HG03280 (cell line): ENCODE results near the gene REEP1.

ENCODE experiments used
- ATAC-seq: cut with Tn5 transposase; IDR thresholded peaks from one replicate; pipeline ENCODE4 v1.9.1; 2021; ENCODE audit warnings: mild to moderate bottlenecking, moderate library complexity; ENCODE audit not compliant: unreplicated experiment

REEP1 gene

DNA sequence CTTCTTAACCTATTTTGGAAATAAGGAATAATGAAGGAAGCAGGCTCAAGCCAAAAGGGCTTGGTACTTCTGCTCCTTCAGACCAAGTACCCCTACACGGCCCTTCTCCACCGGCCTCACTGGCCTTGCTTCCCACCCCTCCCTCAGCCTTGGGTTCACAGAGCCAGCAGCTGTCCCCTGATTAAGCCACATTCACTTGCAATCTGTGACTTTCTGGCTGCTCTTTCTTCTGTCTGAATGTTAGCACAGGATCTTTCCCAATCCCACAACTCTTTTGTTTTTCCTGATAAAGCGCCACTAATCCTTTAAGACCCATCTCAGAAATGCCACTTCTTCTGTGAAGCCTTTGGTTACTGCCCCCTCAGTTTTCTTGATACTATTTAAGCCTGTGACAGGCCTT lies 52.4 kb downstream of the REEP1 start:
- ATAC-seq = no peak

DNA sequence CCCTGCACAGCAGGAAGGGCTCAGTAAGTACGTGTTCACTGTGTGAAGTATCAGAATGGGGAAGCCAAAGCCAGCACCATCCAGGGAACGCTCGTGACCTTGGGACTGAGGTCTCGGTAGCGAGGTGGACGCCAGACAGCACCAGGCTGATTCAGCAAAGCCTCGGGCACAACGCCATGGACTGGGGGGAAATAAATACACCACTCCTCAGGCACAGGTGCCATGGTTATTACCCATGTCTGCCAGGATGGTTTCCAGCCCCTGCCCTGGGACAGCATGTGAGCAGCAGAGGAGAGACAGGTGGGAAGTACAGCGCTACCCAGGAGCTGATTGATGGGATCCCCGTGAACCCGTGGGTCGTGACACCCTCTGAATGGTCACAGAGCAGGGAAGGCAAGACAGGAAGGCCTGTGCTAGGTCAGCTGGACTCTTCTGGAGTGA lies 53.0 kb downstream of the REEP1 start:
- no peak for ATAC-seq

DNA sequence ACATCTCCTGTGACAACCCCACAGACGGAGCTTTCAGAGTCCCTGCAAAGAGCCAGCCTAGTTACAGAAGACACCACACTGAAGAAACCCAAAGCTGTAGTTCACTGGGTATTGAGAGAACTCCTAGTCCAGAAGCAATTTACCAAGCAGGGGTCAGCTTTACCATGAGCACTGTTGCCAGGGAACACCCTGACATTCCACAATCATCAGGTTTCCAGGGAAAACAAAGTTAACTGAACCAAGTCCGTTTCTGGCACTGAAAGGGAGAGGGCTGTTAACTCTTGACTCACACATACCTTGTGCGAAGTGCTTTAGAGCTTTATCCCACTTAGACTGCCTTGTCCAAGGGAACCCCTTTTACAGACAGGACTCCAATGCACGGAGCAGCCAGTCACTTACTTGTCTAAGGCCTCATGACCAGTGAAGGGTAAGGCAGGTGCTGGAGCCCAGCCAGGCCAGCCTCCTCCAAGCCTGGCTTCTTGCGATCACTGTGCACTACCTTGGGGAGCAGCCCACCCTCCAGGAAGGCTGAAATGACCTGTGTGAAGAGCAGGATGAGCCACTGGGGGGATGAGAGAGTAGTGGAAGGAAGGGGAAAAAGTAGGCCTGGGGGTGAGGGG lies 53.9 kb downstream of the REEP1 start:
- ATAC-seq = no peak

DNA sequence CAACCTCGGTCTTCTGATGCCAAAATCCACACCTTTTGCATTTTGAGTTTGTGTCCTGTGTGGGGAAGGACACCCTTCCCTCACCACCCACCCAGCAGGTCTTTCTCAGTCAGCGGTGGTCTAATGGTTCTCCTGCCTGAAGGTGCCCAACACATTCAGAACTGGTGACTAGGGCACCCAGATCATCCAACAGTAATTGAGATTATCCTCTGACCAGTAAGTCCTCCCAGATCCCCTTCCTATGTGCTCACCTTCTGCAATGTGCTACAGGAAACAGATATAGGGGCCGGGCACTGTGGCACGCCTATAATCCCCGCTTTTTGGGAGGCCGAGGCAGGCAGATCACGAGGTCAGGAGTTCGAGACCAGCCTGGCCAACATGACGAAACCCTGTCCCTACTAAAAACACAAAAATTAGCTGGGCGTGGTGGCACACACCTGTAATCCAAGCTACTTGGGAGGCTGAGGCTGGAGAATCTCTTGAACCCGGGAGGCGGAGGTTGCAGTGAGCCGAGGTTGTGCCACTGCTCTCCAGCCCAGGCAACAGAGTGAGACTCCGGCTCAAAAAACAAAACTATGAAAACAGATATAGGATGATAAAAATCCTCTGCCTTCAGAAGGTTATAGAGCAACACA lies 56.2 kb downstream of the REEP1 start:
- ATAC-seq = no peak

DNA sequence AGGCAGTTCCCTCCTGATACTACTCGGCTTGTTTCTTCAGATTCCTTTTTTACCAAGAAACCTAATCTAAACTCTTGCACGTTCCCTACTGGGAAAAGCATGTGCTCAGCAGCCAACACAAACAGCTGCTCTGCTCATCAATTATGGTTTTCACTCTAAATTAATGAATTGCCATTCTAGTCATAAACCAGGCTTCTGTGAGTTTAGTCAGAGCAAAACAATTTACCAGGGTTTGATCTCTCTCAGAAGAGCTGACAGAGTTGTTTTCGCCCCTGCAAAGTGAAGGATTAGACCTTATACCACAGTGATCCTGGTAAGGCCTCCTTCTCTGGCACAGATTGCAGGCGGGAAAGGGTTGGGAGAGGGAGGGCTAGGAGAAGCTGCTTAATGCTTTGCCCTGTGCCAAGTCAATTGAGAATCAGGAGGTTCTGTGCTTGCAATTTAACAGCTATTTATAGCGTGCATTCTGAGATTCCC lies 57.2 kb downstream of the REEP1 start:
- ATAC-seq = no peak

DNA sequence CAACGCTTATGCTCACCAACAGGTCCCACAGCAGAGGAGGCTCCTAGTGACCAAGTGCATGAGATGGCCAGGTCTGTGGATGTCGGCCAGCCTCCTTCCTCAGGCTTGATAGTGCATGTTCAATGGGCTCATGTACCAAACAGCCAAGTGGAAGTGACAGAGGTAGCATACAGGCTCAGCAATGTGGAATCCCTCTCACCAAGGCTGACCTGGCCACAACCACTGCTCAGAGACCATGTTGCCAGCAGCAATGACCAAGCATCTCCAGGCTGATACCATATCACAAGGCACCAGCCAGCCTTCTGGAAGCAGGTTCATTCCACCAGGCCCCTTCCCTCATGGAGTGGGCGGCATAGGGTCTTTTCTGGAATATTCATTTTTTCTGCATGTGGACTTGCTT lies 61.5 kb downstream of the REEP1 start:
- no peak for ATAC-seq

DNA sequence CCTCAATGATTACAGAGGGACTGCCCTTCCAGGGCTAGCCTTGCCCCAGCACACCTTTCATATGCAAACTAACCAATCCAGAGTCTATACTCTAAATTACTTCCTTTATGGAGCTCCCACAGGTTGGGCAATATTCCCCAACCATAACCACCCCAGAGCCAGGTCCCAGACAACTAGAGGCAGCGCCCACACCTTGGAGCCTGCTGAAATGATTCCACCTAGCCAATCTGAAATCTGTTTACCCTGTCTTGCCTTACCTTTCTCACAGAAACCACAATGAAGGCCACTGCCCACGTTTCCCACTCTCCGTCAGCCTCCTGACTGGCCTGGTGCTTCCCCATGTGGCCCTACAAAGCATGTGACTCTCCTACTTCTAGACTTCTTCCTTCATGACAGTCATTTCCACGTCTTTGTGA lies 62.0 kb downstream of the REEP1 start:
- ATAC-seq = no peak

DNA sequence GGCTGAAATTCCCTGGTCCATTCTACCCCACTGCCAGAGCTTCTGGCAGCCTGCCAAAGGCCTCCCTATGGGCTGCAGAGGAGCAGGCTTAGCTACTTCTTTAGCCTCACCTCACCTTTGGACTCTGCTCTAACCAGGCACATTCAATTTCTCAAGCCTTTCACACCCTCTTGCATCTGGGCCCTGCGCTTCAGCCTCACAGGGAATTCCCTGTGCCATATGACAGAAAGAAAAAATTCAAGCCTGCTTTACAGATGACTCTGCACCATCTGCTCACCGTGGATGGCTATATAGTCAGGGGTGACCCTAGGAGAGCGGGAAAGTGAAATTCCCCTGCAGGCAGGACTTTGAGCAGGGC lies 62.5 kb downstream of the REEP1 start:
- ATAC-seq = peak; percentile 53

DNA sequence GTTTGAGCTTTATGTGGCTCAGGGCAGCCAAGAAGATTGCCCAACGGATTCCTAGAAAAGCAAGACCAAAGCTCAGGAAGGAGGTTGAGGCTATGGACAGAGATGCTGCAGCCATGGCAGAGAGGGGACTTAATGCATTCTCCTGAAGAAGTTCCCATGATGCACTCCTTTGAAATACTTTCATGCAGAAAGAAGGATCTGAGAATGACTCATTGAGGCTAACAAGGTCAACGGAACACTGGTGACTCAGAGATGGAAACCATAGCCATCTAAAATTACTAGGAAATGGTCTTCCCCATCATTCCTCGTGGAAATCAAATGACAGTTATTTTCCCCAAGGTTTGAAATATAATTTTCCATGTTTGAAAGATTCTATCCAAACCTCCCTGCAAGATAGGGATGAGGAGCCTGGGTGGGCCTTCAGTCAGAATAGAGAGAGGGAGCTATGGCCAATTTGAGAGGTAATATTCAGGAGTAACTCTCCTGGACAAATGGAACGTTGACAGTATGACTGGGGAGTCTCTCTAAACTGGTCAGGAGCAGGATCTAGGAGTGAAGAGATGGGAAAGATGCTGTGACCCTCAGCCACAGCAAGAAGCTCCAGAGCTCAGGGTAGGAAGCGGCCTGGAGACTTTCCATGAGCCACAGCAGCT lies 63.0 kb downstream of the REEP1 start:
- peak; percentile 49 for ATAC-seq

DNA sequence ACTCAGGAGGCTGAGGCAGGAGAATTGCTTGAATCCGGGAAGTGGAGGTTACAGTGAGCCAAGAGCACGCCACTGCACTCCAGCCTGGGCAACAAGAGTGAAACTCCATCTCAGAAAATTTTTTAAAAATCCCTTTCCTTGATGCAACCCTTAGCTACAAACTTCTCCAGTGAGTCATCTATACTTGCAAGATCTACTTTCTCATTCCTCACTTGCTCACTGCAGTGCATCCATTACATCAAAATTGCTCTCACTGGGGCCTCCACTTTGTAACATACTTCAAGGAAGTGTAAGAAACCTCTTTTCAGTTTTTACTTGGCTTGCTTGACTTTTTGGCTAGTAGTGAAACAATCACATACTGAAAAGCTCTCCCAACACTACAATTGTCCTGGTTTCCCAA lies 65.3 kb downstream of the REEP1 start:
- no peak for ATAC-seq

DNA sequence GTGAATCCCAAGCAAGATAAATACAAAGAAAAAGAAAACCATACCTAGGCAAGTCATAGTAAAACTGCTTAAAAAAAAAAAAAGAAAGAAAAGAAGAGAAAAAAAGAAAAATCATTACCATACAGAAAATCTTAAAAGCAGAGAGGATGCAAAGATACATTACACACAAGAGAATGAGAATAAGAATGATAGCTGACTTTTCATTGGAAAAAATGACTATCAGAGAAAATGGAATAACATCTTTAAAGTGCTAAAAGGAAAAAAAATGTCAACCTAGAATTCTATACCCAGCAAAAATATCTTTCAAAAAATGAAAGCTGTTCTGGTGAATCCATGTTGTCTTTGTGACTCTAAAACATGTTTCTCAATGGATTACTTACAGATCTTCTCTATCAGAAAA lies 66.2 kb downstream of the REEP1 start:
- no peak for ATAC-seq

DNA sequence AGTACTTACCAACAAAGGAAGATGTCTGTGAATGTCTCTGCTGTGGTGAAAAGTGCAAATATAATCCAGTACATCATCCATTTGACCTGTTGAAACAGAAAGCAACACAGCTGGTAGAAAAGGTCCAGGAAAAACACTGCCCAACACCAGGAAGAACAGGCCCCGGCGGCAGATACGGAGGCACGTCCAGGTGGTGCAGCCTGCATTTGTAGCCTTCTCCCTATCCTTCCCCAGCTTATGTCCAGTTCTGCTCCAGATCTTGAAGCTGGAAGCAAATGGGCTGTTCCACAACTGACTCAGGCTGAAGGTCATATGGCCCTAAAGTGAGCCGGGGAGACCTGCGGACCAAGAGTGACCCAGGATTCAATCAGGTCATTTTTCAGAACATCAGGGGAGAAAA lies 73.5 kb downstream of the REEP1 start:
- no peak for ATAC-seq

DNA sequence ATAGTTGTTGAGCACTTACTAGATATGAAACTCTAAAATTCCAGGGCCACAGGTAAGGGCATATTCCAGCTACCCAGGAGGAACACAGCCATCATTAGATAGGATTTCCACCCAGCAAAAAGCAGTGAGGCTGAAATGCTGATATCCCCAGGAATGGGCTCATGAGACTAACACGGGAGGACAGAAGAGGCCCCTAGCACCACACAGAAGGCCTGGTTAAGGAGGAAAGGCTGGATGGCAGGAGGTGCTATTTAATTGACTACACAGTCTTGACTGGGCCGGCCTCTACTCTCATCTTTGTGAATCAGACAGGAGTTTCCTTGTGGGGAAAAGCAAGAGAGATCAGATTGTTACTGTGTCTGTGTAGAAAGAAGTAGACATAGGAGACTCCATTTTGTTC lies 76.4 kb downstream of the REEP1 start:
- ATAC-seq = no peak

DNA sequence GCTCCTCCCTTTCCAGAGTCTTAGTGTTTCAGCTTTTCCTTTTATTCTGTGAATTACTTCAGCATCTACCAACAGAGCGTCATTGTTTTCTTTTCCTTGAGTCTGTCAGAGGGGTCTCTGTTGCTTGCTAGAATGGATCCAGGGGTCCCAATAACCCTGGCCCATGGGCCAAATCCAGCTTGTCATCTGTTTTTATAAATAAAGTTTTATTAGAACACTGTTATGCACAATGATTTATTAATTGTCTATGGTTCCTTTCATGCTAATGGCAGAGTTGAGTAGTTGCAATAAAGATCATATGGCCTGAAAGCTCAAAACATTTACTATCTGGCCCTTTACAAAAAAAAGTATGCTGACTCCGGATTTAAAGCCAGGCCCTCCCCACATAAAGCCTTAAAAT lies 79.3 kb downstream of the REEP1 start:
- ATAC-seq = no peak

DNA sequence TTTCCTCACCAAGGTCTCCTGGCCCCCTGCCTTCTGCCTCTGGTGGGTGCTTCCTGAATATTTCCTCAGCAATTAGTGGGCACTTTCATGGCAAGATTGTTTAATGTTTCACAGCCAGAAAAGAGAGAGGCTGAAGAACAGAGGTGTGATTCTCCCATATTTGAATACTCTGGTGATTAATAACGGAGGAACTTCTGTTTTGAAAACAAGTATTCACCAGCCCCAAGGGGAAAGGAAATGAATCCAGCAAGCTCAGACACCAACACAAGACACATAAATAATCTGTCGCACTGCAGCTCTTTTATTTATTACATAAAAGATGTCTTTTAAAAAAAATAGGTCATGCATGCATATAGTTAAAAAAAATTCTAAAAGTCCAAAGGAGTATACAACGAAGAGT lies 80.4 kb downstream of the REEP1 start:
- ATAC-seq = no peak

DNA sequence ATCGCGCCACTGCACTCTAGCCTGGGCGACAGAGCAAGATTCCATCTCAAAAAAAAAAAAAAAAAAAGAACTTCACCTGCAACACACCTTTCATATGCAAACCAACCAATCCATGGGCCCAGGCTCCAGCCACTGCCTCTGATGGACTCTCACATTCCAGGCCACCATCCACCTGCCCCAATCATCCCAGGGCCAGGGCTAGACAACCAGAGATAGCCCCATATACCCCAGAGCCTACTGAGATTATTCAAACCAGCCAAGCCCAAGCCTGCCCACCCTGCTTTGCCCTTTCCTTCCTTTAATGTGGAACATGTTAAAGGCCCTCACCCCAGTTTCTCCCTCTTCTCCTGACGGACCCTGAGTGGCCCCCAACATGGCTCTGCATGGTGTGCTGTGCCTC lies 81.1 kb downstream of the REEP1 start:
- ATAC-seq = no peak

DNA sequence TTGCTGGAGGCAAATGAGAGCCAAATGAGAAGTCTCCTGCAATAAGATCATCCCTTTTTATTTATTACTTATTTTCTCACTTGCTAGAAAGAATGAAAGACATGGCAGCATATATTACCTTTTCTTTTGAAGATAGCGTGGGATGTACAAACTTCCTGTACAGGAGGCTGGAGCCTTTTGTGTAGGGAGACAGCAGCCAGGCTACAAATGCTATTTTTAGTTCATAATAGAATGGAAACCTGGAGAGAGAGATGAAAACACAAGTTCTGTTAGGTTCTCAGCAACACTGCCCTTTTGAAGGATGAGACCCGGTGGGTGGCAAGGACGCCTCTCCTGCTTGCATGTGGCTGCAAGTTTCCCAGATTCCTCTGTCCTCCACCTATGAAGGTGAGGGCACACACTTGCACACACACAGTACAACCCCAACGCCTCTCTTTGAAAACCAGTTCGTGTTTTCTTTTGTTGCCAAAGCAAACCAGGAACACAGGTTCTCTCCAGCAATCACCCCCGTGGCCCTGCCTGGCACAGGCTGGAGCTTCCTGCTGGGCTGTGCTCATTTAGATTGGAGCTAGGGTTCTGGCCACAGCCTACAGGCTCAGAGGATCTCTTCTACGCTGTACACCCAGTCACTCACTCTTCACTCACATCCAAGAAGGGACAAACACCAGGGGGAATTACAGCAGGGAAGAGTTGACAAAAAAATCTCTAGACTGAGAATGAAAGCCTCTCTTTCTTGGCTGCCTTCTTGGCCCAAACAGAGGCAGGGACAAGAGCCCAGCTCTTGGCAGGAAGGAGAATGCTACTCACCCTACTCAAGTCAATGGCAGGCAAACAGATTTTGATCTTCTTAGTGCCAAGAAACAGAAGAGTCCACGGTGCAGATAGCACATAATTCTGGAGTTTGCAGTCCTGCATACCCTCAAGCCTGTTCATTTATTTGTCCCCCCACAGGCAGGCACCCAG lies 82.6 kb downstream of the REEP1 start:
- no peak for ATAC-seq

DNA sequence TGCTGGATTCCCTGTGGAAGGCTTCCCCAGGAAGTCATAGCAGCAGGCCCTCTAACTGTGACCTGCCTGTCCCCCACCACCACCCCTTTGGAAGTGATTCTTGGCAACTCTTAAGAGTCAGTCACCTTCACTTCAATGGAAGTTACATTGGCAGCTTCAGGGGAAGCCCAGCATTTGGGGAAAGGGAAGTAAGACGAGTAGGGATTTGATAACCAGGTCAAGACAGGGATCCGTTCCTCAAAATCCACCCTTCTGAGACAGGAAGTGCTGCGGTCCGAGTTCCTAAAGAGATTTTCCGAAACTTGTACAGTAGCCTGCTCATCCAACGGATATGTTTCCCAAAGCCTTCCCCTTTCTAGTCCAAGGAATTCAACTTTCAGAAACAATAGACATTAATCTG lies 84.0 kb downstream of the REEP1 start:
- no peak for ATAC-seq

DNA sequence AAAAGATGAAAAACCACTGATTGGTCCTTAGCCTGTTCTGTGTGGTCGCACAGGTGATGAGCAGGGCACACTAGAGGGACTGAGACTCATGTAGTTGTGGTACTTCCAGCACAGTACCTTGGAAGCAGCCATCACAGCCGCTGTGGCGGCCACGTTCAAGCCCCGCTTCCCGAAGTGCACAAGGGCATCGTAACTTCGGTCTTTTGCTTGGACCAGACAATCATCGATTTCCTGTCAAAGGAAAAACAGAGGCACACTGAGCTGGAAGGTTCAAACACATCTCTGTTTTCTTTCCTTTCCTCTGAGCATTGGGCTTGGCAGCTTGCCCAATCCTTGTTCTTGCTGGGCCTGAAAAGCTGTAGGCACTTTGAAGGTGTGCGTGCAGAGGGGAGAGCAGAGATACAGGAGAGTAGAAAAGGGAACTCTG lies 85.6 kb downstream of the REEP1 start:
- no peak for ATAC-seq

DNA sequence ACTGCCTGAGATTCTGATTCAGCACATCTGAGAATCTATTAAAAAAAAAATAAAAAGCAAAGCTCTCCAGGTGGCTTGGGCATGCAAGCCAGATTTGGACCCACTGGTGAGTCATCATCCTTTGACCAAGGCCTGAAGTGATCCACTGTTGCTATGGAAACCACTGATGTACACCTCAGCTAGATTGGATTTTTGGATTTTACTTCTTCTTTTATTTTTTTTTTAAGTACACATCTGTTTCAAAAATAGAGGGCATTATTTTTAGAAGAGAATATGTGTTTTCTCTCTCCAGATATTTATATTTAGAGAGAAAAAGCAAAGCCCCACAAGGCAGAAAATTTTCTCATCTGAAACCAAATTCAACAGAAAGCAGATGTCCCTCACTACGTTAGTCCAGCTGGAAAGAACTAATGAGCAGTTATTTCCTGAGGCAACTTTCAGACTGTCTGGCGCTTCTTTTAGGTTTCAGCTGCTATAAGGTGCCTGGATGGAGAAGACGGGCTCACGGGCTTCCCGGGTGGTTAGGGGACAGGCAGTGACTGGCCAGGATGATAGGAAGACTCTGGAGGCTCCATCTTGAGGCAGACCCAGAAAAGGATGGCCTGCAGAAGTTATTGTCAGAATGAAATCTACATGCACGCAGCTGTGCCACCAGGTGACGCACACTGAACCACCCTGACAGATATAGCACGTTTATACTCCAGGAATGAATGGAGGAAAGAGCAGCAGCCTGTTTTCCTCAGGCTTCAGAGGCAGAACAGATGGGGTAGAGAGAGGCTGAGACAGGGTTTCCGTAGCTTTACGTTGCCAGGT lies 87.6 kb downstream of the REEP1 start:
- ATAC-seq = peak; percentile 74
